Body of pancreas (tissue), 4 donors: ENCODE data around the gene TMPRSS5. TPM values are rescaled to one million over a fixed set of nuclear protein-coding genes. Genes with fewer than 3 reads are reported as not detected.
"Not testable (repeated sequence)": the region's sequence is repeated elsewhere in the genome, so short reads cannot be mapped to it uniquely, and the experiment has no call there.

Experiments used
- ATAC-seq: fragments of 150-250 bp; one replicate; pipeline ENCODE4 v1.9.1; 2016
- DNase-seq, 4 donors: peaks; one replicate each; pipeline ENCODE4 v3.0.0-alpha.2; 2019
- H3K27ac ChIP-seq, 4 donors: fragments of 200-600 bp; sonication (generic); 1 replicate in 3 of 4; 2 replicates in 1 of 4; pipeline versions ENCODE4 v1.5.1 to v1.6.1; 2016 to 2019; ENCODE audit warnings: mild to moderate bottlenecking in 1 of 4, mixed read lengths in 1 of 4, moderate library complexity in 1 of 4
- H3K27me3 ChIP-seq, 2 donors: fragments of 200-600 bp; sonication (generic); one replicate each; pipeline ENCODE4 v1.6.0; 2016; ENCODE audit warnings: mild to moderate bottlenecking in 1 of 2
- H3K36me3 ChIP-seq, 2 donors: fragments of 200-600 bp; sonication (generic); replicated peaks in 1 of 2; 2 replicates each; pipeline ENCODE4 v1.5.1; 2016; ENCODE audit warnings: low read depth in 2 of 2; ENCODE audit not compliant: insufficient read depth in 1 of 2
- H3K4me1 ChIP-seq: fragments of 200-600 bp; sonication (generic); one replicate; pipeline ENCODE4 v1.6.0; 2016
- H3K4me3 ChIP-seq, 2 donors: fragments of 200-600 bp; sonication (generic); 1 replicate in 1 of 2; 2 replicates in 1 of 2; pipeline ENCODE4 v1.5.1; 2016 to 2019
- H3K9me3 ChIP-seq, 3 donors: fragments of 200-600 bp; sonication (generic); 1 replicate in 2 of 3; 2 replicates in 1 of 3; pipeline ENCODE4 v1.5.1; 2016
- POLR2A ChIP-seq, 3 donors: fragments of 450-650 bp; IDR thresholded peaks; one replicate each; pipeline ENCODE4 v1.6.1; 2016; ENCODE audit warnings: antibody characterized with exemption in 3 of 3, mild to moderate bottlenecking in 2 of 3
- WGBS, 2 donors: methylation state at CpG; one replicate each; pipeline ENCODE4 v1.1.5; 2017; 5-methylcytosine and 5-hydroxymethylcytosine counted together
- intact Hi-C: fragments of 100-400 bp; cut with DNase I; formaldehyde crosslinking; loops from one replicate; pipeline ENCODE4 v1.15.1; 2023
- total RNA-seq, 2 donors: library from RNA; depleted of rRNA; stranded (reverse); fragments of >200 nt; gene quantifications; one replicate each; pipeline ENCODE4 v1.1.0, GENCODE V29; 2016
- TF ChIP-seq, protein P1 (sequence below), 7 experiments: fragments of 450-650 bp in 4 of 7; fragments of 200-600 bp in 3 of 7; sonication (generic) in 3 of 7; IDR thresholded peaks; one replicate each; pipeline ENCODE4 v1.5.1; 2016 to 2019; ENCODE audit warnings: antibody characterized with exemption in 7 of 7

The TMPRSS5 gene
- total RNA-seq, 2 donors from 2014 or later = 0.33 TPM; not detected in 1

DNA sequence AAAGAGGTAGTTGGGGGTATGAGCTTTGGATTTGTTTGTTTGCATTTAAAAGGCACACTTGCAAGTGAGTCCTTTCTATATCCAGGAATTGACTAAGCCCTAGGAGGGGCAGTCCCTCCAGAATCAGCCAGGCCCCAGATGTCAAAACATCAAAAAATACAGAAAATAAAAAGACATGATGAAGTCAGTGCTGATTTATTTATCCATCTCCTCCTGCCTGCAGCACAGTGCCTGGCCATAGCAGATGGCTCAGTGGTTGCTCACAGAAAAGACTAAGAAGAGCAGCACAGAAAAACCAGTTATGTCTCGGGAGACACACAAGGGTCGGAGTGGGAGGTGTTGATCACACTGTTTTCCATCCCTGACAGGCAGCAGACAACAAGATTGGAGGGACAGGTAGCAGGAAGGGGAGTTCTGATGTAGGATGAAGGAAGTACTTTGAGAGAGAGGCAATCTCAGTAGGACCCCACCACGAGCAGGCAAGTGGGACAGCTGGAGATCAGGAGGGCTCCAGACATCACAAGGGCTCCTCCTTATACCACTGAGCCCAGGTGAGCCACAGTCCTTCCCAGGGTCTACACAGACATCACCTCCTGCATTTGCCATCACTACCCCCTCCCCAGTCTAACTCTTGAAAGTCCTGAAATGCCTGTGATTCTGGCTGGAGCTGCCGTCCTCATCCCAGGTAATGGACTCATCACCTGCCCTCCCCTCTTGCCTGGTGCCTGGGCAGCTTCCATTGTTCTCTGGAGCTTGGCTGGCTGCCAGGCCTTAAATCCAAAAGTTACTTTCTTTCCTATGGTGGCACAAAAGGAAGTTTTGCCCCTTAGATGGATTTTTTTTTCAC lies 32.3 kb downstream of the TMPRSS5 start:
- Histone ChIP-seq H3K4me3 (no peak overlapping the region), H3K4me1 (no peaks in the 10 kb centered on the region), H3K36me3 (no peaks in the 10 kb centered on the region), H3K9me3 (no peaks in the 10 kb centered on the region), H3K27me3 (no peaks in the 10 kb centered on the region), H3K27ac (no peak overlapping the region)
- no peak for TF ChIP-seq POLR2A (IDR thresholded peaks at IDR 0.05)
- TF ChIP-seq, protein P1, sequence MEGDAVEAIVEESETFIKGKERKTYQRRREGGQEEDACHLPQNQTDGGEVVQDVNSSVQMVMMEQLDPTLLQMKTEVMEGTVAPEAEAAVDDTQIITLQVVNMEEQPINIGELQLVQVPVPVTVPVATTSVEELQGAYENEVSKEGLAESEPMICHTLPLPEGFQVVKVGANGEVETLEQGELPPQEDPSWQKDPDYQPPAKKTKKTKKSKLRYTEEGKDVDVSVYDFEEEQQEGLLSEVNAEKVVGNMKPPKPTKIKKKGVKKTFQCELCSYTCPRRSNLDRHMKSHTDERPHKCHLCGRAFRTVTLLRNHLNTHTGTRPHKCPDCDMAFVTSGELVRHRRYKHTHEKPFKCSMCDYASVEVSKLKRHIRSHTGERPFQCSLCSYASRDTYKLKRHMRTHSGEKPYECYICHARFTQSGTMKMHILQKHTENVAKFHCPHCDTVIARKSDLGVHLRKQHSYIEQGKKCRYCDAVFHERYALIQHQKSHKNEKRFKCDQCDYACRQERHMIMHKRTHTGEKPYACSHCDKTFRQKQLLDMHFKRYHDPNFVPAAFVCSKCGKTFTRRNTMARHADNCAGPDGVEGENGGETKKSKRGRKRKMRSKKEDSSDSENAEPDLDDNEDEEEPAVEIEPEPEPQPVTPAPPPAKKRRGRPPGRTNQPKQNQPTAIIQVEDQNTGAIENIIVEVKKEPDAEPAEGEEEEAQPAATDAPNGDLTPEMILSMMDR (IDR thresholded peaks at IDR 0.05) = no peak
- intact Hi-C loops = no loop called here
- WGBS, 2 donors = 42 to 67% methylated on average over 4 of the region's 4 CpGs
- ATAC-seq = no peak
- DNase-seq = no peak

DNA sequence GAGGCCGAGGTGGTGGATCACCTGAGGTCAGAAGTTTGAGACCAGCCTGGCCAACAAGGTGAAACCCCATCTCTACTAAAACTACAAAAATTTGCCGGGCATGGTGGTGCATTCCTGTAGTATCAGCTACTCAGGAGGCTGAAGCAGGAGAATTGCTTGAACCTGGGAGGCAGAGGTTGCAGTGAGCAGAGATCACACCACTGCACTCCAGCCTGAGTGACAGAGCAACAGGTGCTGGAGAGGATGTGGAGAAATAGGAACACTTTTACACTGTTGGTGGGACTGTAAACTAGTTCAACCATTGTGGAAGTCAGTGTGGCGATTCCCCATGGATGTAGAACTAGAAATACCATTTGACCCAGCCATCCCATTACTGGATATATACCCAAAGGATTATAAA lies 34.2 kb downstream of the TMPRSS5 start:
- intact Hi-C loops, ATAC-seq: not testable (repeated sequence)
- 87 to 96% methylated on average over 3 of the region's 3 CpGs for WGBS, 2 donors

DNA sequence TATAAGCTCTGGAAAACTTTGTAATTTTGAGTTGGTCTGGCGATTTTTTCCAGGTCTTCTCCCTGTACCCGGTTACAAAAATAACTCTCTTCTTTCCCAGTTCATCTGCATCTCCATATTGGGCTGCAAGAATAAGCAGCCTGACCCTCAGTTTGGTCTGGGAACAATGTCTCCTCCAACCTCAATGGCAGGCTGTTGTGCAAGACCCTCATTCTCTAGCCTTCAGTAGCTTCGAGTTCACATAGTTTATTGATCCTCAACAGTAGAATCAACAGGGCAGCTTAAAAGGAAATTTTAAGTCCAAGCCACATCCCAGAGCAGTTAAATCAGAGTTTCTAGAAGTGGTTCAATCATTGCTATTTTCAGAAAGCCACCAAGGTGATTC lies 35.3 kb downstream of the TMPRSS5 start:
- Histone ChIP-seq H3K36me3 (no peaks in the 10 kb centered on the region), H3K9me3 (peaks cover 0 to 8% (median 0%) of the 10 kb centered on the region in 3 donors), H3K4me1 (no peaks in the 10 kb centered on the region), H3K27me3 (no peaks in the 10 kb centered on the region), H3K27ac (no peak overlapping the region), H3K4me3 (no peak overlapping the region)
- intact Hi-C loops = no loop called here
- DNase-seq (no peak), ATAC-seq (no peak)
- 45 to 56% methylated on average over 3 of the region's 3 CpGs for WGBS, 2 donors
- TF ChIP-seq, protein P1 (IDR thresholded peaks at IDR 0.05) = no peak
- TF ChIP-seq POLR2A (IDR thresholded peaks at IDR 0.05) = no peak

More for the DNA sequence above, 34.2 kb downstream of the TMPRSS5 start:
- H3K27ac ChIP-seq, H3K9me3 ChIP-seq, H3K27me3 ChIP-seq, DNase-seq, H3K4me1 ChIP-seq, H3K4me3 ChIP-seq, H3K36me3 ChIP-seq: not testable (repeated sequence)

DNA sequence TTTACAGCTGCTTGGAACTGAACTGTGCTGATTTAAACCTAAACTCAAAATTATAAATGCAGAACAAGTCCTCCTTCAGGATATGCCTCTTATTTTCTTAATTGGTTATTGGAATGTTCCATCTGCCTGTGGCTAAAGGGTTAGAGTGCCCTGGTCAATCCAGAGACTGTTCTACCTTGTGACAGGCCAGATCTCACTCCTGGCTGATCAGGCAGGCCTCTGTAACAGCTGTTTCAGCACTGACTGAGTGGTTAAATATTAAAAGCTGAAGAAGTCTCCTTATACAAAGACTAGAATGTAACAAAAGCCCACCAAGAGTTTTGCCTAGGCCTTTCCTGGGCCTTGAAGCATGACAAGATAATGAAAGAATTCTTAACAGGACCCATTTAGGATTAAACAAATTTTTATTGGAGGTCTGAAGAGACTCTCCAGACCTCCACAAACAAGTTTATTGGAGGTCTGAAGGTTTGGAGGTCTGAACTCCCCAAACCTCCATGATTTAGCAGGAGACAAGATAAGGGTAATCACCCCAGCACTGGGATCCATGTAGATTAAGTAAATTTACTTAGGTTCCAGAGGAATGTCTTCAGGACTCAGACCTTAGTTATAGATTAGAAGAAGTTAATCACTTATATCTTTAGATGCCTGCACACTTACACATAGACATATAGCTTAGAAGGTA lies 35.8 kb downstream of the TMPRSS5 start:
- Histone ChIP-seq H3K4me3 (no peak overlapping the region), H3K4me1 (no peaks in the 10 kb centered on the region), H3K27ac (no peak overlapping the region), H3K9me3 (peaks cover 0 to 8% (median 0%) of the 10 kb centered on the region in 3 donors), H3K27me3 (no peaks in the 10 kb centered on the region), H3K36me3 (no peaks in the 10 kb centered on the region)
- TF ChIP-seq, protein P1 (IDR thresholded peaks at IDR 0.05) = no peak
- no peak for TF ChIP-seq POLR2A (IDR thresholded peaks at IDR 0.05)
- intact Hi-C loops = no loop called here
- DNase-seq (no peak), ATAC-seq (no peak)

DNA sequence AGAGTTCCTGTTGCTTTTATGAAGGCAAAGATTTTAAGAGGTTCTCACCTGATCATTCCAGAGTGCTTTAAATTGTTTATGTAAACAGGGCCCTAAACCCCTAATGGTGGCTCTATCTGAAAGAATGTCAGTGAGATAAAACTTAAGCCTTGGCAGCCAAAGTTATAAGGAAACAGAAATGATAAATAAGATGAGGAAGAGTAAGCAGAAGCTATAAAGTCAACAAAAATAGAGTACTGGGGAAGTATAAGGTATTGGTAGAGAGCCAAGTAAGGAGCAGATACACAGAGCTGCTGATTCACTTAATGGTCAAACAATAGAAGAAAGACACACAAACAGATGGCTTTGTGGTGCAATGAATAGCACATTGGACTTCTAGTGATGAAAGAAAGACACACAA lies 37.9 kb downstream of the TMPRSS5 start:
- H3K27me3 ChIP-seq = no peaks in the 10 kb centered on the region
- no peaks in the 10 kb centered on the region for H3K36me3 ChIP-seq
- DNase-seq (no peak), ATAC-seq (no peak)
- H3K27ac ChIP-seq = no peak overlapping the region
- no peak for TF ChIP-seq POLR2A (IDR thresholded peaks at IDR 0.05)
- TF ChIP-seq, protein P1 (IDR thresholded peaks at IDR 0.05) = no peak
- no peak overlapping the region for H3K4me3 ChIP-seq
- peaks cover 0 to 8% (median 0%) of the 10 kb centered on the region in 3 donors for H3K9me3 ChIP-seq
- H3K4me1 ChIP-seq = no peaks in the 10 kb centered on the region
- intact Hi-C loops = no loop called here
